Muscle of arm (tissue), 12 donors: ENCODE measurements around the gene HDGFL3. TPM values are rescaled to one million over a fixed set of nuclear protein-coding genes. Genes with fewer than 3 reads are reported as not detected.
"Not testable (repeated sequence)": the region's sequence is repeated elsewhere in the genome, so short reads cannot be mapped to it uniquely, and the experiment has no call there.

Experiments
- DNase-seq: peaks from one replicate; pipeline ENCODE4 v3.0.0-alpha.2; 2013
- polyA plus RNA-seq, 12 donors: library from polyadenylated mRNA; unstranded; fragments of 120-200 nt; gene quantifications; one replicate each; pipeline ENCODE4 v1.2.1, GENCODE V29; 2013; ENCODE audit not compliant: insufficient read length in 12 of 12

The HDGFL3 gene
- polyA plus RNA-seq, 12 donors: 38.3 to 94.3 (median 53.0) TPM

DNA sequence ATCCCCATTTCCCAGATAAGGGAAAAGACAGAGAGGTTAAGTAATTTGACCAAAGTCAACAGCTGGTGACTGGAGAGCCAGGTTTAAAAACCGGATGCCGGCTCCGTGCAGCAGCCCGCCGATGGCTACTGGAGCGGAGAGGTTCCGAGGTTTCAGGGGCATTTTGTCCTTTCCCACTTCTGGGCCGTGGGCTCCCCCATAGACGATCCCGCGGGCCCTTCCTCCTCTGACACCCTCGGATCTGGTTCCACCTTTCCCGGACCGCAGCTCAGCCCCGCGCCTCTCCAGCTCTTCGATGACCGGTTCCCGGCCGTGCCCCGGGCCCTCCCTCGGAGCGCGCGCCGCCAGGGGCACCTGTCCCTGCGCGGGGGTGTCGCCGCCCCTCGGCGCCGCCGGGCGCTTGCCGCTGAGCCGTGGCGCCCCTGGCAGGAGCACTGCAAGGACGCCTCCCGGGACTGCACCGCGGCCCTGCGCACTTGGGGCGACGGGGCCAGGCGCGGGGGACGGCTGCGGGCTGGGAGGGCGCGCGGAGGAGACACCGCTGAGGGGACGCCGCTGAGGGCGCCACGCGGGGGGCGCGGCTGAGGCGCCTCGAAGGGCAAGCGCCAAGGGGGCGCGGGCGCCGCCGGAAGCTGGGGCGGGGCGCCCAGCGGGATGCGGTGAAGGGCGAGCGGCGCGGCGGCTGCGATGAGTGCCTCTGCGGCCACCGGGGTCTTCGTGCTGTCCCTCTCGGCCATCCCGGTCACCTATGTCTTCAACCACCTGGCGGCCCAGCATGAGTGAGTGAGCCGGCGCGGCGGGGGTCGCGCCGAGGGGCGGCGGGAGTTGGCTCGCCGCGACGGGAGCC lies 100.4 kb downstream of the HDGFL3 start, which contains the start of gene TM6SF1:
Gene TM6SF1 (plus strand): TSS at position 652 of the 847 bp plus-strand sequence. CDS start 36 bp downstream, at position 688.
- no peak for DNase-seq

DNA sequence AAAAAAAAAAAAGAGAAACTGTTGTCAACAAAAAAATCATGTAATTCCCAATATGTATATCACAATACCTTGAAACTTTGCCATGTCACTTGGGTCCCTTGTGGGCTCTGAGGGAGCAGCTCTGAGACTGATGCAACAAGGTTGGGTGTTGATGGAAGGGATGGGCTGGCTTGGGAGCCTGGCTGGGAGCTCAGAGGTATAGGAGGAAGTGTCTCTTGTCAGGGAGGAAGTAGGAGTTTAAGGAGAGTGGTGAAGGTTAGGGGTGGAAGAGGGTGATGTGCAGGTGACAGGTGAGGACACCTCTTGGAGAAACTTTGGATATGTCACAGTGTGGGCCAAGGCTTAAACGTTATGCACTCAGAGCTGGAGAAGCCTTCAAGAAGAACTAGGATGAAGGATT lies 102.2 kb downstream of the HDGFL3 start:
- DNase-seq: no peak

GRCh38 chr15:83104141-83104540 lies 103.5 kb downstream of the HDGFL3 start:
- DNase-seq: no peak

- no peak for DNase-seq
Measured at GRCh38 chr15:83102346-83102745, 105.3 kb downstream of the HDGFL3 start.

DNA sequence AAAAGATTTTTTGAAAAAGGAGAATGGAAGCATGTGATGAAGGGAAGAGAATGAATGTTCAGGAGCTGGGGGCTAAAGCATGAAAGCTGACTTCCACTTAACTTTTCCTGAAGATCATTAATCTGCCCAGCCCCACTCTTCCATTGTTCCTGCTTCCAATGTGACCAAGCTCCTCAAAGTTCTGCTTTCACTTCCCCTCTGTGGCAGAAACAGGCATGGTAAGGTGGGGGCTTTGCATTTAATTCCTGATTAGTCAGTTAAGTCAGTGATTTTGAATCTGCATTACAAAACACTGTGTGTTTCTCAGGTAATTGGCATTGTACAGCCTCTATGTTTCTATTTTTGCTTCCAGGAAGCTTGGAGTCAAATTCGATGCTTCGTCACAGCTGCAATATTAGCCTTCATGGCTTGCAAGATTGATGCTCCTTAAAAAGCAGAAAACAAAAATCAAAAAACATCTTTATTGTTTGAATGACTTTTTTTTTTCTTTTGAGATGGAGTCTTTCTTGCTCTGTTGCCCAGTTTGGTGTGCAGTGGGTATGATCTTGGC lies 107.5 kb downstream of the HDGFL3 start:
- DNase-seq: no peak

DNA sequence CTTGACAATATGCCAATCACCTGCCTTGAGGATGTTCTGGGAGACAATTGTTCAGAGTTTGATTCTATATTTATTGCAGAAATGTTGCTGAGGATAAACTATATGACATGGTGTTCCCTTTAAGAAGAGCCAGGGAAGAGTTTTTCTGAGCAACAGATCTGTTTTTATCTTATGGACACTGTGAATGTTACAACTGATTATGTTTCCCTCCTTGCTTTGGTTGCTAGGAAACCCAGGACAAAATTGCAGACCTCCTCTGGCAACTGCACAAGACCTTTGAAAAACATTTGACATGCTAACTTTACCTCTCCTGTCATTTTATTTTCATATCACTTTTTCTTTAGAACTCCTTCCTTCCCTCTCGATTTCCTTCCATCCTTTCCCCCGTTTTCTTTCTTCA lies 108.3 kb downstream of the HDGFL3 start:
- no peak for DNase-seq

DNA sequence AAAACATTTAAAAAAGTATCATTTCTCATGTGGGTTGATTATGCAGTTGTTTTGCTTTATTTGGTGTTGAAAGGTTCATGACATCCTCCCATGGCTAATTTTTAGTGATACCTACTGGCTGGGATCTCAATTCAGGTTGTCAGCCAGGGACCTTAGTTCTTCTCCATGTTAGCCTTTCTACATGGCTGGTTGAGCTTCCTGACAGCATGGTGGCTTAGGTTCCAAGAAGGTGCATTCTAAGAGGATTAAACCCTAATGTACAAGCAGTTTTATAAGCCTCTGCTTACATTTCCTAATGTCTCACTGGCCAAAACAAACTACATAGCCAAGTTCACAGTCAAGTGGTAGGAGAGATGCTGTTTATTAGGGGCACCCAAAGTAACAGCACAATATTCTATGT lies 109.5 kb downstream of the HDGFL3 start:
- DNase-seq: no peak

GRCh38 chr15:83094583-83094982 lies 113.0 kb downstream of the HDGFL3 start:
- no peak for DNase-seq

DNA sequence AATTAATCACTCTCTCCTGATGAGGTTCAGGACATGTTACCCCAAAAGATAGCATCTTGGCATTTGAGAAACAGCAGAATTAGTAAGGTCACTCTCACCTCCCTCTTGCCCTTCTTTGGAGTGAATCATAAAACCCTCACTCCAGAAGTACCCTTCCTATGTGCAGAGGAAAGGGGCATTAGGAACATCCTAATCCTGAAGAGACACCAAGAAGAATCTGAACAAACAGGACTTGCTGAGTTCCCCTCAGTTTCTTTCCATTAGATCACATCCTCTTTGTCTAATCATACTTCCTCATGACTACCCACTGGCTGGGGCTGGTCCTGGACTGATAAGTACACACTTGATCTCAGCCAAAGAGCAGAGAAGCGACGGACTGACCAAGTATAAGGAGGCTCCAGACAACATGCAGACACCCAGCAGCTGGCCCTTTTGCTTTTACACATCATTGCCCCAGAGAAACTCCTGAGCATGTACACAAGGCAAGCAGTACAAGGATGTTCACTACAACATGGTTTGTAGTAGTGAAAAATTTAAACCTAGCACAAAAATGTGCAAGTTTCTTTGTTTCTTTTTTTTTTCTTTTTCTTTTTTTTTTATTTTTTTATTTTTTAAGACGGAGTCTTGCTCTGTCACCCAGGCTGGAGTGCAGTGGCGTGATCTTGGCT lies 115.2 kb downstream of the HDGFL3 start:
- DNase-seq: no peak

GRCh38 chr15:83091965-83092308 lies 115.7 kb downstream of the HDGFL3 start:
- not testable (repeated sequence) for DNase-seq

DNA sequence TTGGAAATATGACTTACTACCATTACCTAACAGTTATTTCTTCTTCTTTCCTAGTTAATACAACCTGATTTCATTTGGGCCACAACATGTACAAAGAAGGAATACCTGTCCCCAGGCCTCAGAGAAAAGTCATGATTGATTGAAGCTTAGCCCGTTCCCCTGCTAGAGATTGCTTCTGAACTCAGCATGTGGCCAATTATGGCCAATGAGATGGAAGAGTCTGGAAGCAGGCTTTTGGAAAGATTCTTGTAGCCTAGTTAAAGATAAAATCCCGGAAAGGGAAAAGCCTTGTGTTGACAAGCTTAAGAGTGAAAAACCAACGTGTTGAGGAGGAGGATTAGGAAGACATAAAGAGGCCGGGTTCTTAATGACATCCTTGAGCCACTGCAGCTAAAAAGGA lies 117.2 kb downstream of the HDGFL3 start:
- DNase-seq: no peak

GRCh38 chr15:83088876-83089275 lies 118.7 kb downstream of the HDGFL3 start:
- DNase-seq: no peak

- no peak for DNase-seq
Measured at GRCh38 chr15:83087576-83087975, 120.0 kb downstream of the HDGFL3 start.

DNA sequence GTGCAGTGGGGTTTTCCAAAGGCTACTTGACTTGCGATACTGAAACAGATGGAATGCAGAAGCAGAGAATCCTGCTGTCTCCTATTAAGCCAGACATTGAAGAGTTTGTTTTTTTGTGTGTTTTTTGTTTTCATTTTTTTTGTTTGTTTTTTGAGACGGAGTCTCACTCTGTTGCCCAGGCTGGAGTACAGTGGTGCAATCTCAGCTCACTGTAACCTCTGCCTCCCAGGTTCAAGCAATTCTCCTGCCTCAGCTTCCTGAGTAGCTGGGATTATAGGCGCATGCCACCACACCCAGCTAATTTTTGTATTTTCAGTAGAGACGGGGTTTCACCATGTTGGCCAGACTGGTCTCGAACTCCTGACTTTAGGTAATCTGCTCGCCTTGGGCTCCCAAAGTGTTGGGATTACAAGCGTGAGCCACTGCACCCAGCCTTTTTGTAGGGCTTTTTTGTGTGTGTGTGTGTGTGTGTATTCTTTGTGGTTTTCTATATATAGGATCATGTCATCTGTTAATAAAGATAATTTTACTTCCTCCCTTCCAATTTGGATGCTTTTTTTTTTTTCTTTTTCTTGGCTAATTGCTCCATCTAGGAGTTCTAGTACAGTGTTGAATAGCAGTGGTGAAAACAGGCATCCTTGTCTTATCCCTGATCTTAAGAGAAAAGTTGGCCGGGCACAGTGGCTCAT lies 121.6 kb downstream of the HDGFL3 start:
- not testable (repeated sequence) for DNase-seq

DNA sequence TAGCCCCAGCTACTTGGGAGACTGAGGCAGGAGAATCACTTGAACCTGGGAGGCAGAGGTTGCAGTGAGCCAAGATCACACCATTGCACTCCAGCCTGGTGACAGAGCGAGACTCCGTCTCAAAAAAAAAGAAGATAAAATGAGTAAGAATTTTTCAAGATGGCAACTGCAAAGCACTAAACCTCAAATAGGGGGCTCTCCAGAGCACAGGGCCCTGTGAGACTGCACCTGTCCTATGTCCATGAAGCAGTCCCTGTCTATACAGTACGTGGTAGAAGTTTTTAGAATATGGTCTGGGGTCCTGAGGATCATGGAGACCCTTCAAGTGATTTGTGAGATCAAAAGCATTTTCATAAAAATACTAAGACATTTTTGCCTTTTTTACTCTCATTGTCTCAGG lies 122.2 kb downstream of the HDGFL3 start:
- not testable (repeated sequence) for DNase-seq

GRCh38 chr15:83082730-83083386 lies 124.8 kb downstream of the HDGFL3 start:
- DNase-seq: no peak

DNA sequence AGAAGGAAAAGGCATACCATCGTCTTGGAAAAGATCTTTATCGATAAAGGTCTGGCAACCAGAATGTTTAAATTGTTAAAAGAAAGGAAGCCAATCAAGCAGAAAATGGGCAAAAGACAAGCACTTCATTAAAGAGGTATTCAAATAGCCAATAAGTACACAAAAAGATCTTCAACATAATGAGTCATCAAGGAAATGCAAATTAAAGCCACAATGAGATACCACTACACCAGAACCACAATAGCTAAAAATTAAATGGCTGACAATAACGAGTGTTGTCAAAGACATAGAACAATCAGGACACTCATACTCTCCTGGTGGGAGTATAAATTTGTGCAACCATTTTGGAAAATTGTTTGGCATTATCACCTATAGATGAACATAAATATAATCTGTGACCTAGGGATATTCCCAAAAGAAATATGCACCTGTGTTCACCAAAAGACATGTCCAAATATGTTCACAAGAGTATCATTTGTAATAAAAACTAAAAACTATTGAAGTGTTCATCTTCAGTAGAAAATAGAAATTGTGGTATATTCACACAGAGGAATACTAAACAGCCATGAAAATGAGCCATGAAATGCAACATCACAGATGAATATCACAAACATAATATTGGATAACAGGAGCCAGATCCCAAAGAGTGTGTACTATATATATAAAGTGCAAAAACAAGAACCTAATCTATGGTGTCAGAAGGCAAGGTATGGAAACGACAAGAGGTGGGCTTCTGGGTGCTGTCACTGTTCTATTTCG lies 126.2 kb downstream of the HDGFL3 start:
- DNase-seq: no peak

GRCh38 chr15:83078712-83079111 lies 128.9 kb downstream of the HDGFL3 start:
- no peak for DNase-seq
